HG02938 (cell line): ENCODE results near the gene DDX54.

Source experiments
- ATAC-seq: cut with Tn5 transposase; IDR thresholded peaks from one replicate; pipeline ENCODE4 v1.9.1; 2021; ENCODE audit warnings: mild to moderate bottlenecking, moderate library complexity; ENCODE audit not compliant: unreplicated experiment

DDX54 gene

GRCh38 chr12:113185180-113186032 lies at the start of gene DDX54, which contains the start of gene RITA1:
Gene DDX54, minus strand, starts transcription at chr12:113185478. Its CDS starts 27 bp downstream, at chr12:113185451.
Gene RITA1, plus strand, starts transcription at chr12:113185721. Its CDS starts 1,026 bp downstream, at chr12:113186747.
- ATAC-seq, result peak; percentile 40

GRCh38 chr12:113234483-113234882 lies 49.2 kb upstream of the DDX54 start:
- no peak for ATAC-seq

GRCh38 chr12:113233967-113234366 lies 48.7 kb upstream of the DDX54 start:
- ATAC-seq, result no peak

GRCh38 chr12:113232840-113233585 lies 47.7 kb upstream of the DDX54 start:
- ATAC-seq, result no peak

- ATAC-seq, result no peak
Observed at GRCh38 chr12:113232089-113232839, 47.0 kb upstream of the DDX54 start.

- ATAC-seq, result no peak
Observed at GRCh38 chr12:113231235-113232088, 46.2 kb upstream of the DDX54 start.

- ATAC-seq, result peak; percentile 23
Observed at GRCh38 chr12:113230315-113231234, 45.3 kb upstream of the DDX54 start.

- no peak for ATAC-seq
Observed at GRCh38 chr12:113228394-113229028, 43.2 kb upstream of the DDX54 start.

GRCh38 chr12:113227686-113228391 lies 42.6 kb upstream of the DDX54 start:
- ATAC-seq, result no peak

- no peak for ATAC-seq
Observed at GRCh38 chr12:113226696-113227568, 41.7 kb upstream of the DDX54 start.

- ATAC-seq, result no peak
Observed at GRCh38 chr12:113224955-113225354, 39.7 kb upstream of the DDX54 start.

GRCh38 chr12:113222730-113223531 lies 37.7 kb upstream of the DDX54 start:
- ATAC-seq, result no peak

GRCh38 chr12:113221997-113222729 lies 36.9 kb upstream of the DDX54 start:
- no peak for ATAC-seq

GRCh38 chr12:113221181-113221996 lies 36.1 kb upstream of the DDX54 start, which contains the start of gene TPCN1:
Gene TPCN1, plus strand, starts transcription at chr12:113221464. Its CDS starts 5,389 bp downstream, at chr12:113226853.
- ATAC-seq, result peak; percentile 90
